Measurements from ENCODE around the gene STYXL2.

STYXL2 gene

GRCh38 chr1:167109125-167109524, 15.2 kb downstream of the STYXL2 start:
- TF ChIP-seq CTCF (IDR thresholded peaks at IDR 0.05; ENCODE audit: insufficient read depth, low read length, poor library complexity, severe bottlenecking) = no peak
- H3K27me3 ChIP-seq (replicated peaks; ENCODE audit: control insufficient read depth, insufficient read depth, low read length) = no peaks in the 10 kb centered on the region
- DNase-seq (ENCODE audit: extremely low read depth, insufficient read length) = no peak
- no peak overlapping the region for H3K4me3 ChIP-seq (replicated peaks; ENCODE audit: low read depth, low read length)
- H3K36me3 ChIP-seq (ENCODE audit: control insufficient read depth, insufficient read depth, low read length) = no peaks in the 10 kb centered on the region

GRCh38 chr1:167110586-167110985, 16.7 kb downstream of the STYXL2 start:
- Histone ChIP-seq H3K27me3 (replicated peaks; ENCODE audit: control insufficient read depth, insufficient read depth, low read length) (no peaks in the 10 kb centered on the region), H3K36me3 (ENCODE audit: control insufficient read depth, insufficient read depth, low read length) (no peaks in the 10 kb centered on the region), H3K4me3 (replicated peaks; ENCODE audit: low read depth, low read length) (no peak overlapping the region)
- no peak for DNase-seq (ENCODE audit: extremely low read depth, insufficient read length)
- TF ChIP-seq CTCF (IDR thresholded peaks at IDR 0.05; ENCODE audit: insufficient read depth, low read length, poor library complexity, severe bottlenecking) = no peak

GRCh38 chr1:167111868-167112709, 18.2 kb downstream of the STYXL2 start:
- no peak overlapping the region for H3K4me3 ChIP-seq (replicated peaks; ENCODE audit: low read depth, low read length)
- no peaks in the 10 kb centered on the region for H3K27me3 ChIP-seq (replicated peaks; ENCODE audit: control insufficient read depth, insufficient read depth, low read length)
- no peaks in the 10 kb centered on the region for H3K36me3 ChIP-seq (ENCODE audit: control insufficient read depth, insufficient read depth, low read length)
- no peak for TF ChIP-seq CTCF (IDR thresholded peaks at IDR 0.05; ENCODE audit: insufficient read depth, low read length, poor library complexity, severe bottlenecking)
- no peak for DNase-seq (ENCODE audit: extremely low read depth, insufficient read length)

GRCh38 chr1:167114725-167115124, 20.9 kb downstream of the STYXL2 start:
- no peak for DNase-seq (ENCODE audit: extremely low read depth, insufficient read length)
- Histone ChIP-seq H3K27me3 (replicated peaks; ENCODE audit: control insufficient read depth, insufficient read depth, low read length) (no peaks in the 10 kb centered on the region; the same call in 1 of the 2 replicates), H3K4me3 (replicated peaks; ENCODE audit: low read depth, low read length) (no peak overlapping the region), H3K36me3 (ENCODE audit: control insufficient read depth, insufficient read depth, low read length) (no peaks in the 10 kb centered on the region)
- no peak for TF ChIP-seq CTCF (IDR thresholded peaks at IDR 0.05; ENCODE audit: insufficient read depth, low read length, poor library complexity, severe bottlenecking)

GRCh38 chr1:167115655-167116054, 21.8 kb downstream of the STYXL2 start:
- no peaks in the 10 kb centered on the region; the same call in 1 of the 2 replicates for H3K27me3 ChIP-seq (replicated peaks; ENCODE audit: control insufficient read depth, insufficient read depth, low read length)
- no peak for DNase-seq (ENCODE audit: extremely low read depth, insufficient read length)
- no peak overlapping the region for H3K4me3 ChIP-seq (replicated peaks; ENCODE audit: low read depth, low read length)
- TF ChIP-seq CTCF (IDR thresholded peaks at IDR 0.05; ENCODE audit: insufficient read depth, low read length, poor library complexity, severe bottlenecking) = no peak
- no peaks in the 10 kb centered on the region for H3K36me3 ChIP-seq (ENCODE audit: control insufficient read depth, insufficient read depth, low read length)
